HG03565 (cell line): ENCODE results near the gene ZFAND2A.
"Not testable (repeated sequence)": the region's sequence is repeated elsewhere in the genome, so short reads cannot be mapped to it uniquely, and the experiment has no call there.

Source experiments
- ATAC-seq: cut with Tn5 transposase; IDR thresholded peaks from one replicate; pipeline ENCODE4 v1.9.1; 2021; ENCODE audit warnings: mild to moderate bottlenecking, moderate library complexity; ENCODE audit not compliant: unreplicated experiment

Gene ZFAND2A

DNA sequence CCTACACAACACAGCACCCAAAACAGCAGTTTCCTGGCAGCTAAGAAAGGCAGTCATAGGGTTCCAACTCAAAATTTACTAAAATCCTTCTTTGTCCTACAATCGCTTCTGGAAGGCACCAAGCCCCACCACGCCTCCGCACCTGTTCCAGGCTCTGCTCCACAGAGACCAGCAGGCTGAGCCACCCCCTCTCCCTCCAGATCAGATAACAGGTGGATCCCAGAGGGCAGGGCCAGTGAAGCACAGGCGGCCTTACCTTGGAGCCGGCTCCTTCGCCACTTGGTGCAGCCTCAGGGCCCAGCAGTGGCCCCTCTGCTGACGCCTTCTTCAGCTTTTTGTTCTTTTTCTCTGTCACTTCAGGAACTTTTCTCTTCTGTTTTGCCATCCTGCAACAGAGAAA, 33.0 kb downstream of the ZFAND2A start:
- ATAC-seq = no peak

DNA sequence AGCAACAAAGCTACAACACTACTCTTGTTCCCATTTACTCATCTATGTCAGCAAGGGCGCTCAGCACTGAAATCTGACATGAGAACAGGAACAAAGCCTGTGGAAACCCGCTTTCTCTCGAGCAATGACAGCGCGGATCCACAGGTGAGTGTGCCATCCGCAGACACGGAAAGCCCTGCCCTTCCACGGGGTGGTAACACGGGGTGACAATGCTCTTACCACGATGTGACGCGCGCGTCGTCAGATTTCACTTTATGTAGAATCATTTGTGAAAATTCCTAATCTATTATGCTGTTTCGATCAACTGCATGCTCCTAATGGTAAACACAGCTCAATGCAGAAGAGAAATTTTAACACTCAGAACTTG, 34.4 kb downstream of the ZFAND2A start:
- ATAC-seq = no peak

DNA sequence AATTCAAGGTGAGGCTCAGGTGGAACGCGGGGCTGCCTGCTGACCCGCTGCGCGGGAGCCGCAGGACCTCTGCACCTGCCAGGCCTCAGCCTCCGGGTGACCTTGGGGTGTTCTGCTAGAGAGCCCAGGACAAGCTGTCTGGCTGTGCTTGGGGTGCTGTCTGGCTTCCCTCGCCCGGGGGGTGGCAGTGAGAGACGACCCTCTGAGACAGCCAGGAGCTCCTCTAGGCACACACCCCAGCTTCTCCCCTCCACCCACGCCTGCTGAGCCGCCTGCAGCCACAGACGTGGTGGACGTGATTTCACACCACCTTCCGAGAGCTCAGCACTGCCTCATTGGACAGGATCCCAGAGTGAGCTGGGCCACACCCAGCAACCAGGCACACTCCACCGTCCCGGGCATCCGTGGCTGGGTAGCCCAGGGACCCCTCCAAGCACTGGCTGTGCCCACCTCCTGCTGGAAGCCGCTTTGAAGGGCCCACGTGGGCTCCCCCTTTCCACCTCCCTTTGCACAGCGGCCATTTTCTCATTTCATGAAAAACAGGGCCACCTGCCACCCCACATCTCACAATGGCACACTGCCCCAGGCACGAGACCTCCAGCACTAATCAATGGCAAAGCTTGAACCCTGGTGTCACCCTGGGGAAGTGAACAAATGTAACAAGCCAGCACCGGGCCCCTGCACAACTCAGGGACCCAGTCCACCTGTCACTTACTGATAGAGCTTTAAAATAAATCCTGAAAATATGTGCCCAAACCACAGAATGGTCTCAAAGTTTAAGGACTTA, 35.0 kb downstream of the ZFAND2A start:
- no peak for ATAC-seq

DNA sequence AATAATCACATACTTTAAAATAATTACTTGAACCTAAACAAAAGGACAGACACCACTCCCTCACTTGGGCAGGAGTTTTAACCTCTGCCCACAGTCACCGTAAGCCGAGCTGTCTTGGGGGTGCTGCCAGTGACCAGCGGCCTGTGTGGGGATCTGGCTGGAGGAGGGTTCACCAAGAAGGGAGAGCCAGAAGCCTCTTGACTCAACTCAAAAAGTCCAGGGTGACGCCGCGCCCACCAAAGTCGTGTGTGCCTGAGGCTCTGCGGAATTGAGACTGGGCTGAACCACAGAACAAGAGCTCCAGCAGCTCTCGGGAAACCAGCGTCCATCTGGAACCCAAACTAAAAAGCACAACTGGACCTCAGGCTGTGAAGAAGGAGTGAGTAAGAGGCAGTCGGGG, 35.8 kb downstream of the ZFAND2A start:
- no peak for ATAC-seq

DNA sequence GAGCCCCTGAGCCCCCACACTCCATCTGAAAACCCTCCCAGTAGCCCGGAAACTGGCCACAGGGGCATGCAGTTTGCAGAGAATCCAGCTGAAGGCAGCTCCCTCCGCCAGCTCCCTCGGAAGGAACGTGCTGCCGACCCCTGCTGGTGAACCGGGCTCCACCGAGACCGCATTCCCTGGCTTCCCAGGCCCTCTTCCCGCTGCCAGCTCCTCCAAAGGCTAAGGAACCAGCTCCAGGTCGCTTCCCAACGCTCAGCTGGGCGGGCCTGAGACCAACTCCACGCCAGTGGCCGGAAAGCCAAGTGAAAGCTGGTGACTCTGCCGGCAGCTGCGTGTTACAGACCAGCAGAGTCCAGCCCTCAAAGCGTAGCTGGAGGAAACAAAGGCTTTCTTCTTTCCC, 36.3 kb downstream of the ZFAND2A start:
- ATAC-seq = no peak

DNA sequence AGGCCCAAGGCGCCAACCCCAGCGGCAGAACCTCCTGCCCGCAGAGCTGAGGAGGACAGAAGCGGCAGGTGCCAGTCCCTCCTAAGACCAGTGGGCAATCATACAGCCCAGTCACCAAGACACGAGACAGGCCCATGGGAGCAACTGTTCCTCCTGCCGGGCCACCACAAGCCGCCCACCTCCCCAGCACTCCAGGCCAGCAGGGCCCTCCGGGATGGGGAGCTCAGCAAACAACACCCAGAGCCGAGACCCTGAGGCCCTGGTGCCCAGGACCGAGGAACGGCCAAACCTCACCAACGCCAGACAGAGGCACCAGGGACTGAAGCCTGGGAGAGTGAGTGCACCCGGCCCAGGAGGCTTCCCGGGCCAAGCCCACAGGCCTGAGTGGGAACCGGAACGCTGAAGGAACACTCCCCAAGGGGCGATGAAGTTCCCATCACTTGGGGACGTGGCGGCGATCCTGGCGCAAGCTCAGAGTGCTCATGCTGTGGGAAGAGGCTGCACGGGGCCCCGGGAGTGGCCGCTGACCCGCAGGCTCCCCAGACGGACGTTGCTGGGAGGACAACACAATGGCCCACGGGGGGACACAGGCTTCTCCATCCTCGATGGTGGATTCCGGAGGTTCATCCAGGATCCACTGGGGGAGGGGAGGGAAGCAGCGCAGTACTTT, 37.0 kb downstream of the ZFAND2A start:
- ATAC-seq = no peak

DNA sequence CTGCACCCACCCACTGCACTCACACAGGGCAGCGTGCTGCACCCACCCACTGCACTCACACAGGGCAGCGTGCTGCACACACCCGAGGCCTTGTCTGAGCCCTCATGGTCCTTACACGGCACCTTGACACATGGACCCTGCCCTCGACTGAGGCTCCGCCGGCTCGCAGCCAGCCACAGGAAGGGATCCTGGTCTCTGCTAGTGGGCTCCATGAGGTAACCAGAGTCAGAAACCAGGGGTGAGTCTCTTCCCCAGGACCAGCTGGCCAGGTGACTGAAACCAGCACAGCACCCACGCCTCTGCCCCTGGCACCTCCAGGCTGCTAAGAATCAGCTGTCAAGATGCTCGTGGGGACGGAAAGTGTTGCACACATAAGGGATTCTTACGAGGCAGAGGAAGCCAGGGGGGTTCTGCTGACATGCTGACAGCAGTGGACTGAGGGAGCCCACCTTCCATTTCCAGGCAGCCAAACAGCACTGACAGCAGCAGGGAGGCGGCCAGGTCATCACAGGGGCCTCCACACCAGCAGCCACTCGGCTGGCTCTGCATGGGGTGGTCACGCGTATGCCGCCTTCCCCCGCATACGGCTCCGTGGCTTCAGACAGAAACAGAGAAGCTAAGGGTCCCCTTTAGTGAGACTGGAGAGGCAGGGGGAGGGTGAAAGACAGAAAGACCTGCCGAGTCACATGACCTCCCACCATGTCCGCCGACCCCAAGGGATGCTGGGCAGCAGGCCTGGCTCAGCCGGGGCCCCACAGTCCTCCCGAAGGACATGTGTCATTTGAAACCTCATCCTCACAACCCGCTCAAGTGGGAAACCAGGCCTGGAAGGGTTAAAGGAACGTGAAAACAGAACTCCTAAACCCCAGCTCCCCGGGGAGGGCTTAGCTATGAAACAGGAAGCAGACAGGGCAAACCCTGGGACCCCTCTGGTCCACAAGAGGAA, 37.8 kb downstream of the ZFAND2A start:
- ATAC-seq = no peak

DNA sequence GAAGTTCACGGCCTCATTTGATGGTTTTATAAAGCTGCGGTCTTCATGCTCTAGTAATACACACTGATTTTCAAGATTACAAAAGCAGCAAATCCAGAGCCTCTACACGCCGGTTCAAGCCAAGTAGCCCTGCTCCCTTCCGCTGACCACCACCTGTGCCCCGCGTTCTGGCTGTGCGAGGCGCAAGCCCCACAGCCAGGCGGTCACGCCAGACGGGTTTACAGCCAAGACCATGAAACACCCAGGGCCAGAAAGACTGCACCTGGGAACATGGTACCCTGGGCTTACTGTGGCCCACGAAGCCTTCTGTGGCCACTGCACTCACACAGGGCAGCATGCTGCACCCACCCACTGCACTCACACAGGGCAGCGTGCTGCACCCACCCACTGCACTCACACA, 38.5 kb downstream of the ZFAND2A start:
- ATAC-seq = no peak

DNA sequence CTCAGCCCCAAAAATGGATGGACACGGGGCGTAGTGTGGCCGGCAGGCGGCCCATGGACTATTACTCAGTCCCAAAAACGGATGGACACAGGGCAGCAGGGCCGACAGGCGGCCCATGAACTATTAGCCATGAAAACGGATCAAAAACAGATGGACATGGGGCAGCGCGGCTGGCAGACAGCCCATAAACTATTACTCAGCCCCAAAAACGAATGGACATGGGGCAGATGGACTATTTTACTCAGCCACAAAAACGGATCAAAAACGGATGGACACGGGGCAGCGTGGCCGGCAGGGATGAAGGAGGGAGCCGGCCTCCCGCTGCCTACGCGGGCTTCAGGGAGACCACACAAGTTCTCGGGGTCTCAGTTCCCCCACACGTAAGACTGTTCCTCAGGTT, 39.2 kb downstream of the ZFAND2A start:
- ATAC-seq = no peak

DNA sequence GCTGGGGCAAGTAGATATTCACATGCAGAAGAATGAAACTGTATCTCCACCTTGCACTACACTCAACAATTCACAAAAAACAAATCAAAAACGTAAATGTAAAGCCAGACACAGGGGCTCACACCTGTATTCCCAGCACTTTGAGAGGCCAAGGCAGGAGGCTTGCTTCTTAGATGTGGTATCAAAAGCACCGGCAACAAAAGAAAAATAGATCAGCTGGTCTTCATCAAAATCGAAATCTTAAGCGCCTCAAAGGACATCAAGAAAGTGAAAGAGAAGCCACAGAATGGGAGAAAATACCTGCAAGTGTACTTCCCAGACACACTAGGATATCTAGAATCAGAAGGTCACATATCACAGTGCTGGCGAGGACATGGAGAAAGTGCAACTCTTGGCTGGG, 40.8 kb downstream of the ZFAND2A start:
- no peak for ATAC-seq

DNA sequence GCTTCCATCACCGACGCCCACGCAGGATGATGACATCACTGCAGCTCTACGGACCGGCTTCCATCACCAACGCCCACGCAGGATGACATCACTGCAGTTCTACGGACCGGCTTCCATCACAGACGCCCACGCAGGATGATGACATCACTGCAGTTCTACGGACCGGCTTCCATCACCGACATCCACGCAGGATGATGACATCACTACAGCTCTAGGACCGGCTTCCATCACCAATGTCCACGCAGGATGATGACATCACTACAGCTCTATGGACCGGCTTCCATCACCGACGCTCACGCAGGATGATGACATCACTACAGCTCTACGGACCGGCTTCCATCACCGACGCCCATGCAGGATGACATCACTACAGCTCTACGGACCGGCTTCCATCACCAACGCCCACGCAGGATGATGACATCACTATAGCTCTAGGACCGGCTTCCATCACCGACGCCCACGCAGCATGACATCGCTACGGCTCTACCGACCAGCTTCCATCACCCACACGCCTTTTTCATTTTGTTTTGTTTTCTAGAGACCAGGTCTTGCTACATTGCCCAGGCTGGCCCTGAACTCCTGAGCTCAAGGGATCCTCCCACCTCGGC, 42.6 kb downstream of the ZFAND2A start:
- ATAC-seq = no peak

DNA sequence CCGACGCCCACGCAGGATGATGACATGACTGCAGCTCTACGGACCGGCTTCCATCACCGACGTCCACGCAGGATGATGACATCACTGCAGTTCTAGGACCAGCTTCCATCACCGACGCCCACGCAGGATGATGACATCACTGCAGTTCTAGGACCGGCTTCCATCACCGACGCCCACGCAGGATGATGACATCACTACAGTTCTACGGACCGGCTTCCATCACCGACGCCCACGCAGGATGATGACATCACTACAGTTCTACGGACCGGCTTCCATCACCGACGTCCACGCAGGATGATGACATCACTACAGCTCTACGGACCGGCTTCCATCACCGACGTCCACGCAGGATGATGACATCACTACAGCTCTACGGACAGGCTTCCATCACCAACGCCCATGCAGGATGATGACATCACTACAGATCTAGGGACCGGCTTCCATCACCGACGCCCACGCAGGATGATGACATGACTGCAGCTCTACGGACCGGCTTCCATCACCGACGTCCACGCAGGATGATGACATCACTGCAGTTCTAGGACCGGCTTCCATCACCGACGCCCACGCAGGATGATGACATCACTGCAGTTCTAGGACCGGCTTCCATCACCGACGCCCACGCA, 43.5 kb downstream of the ZFAND2A start:
- not testable (repeated sequence) for ATAC-seq

DNA sequence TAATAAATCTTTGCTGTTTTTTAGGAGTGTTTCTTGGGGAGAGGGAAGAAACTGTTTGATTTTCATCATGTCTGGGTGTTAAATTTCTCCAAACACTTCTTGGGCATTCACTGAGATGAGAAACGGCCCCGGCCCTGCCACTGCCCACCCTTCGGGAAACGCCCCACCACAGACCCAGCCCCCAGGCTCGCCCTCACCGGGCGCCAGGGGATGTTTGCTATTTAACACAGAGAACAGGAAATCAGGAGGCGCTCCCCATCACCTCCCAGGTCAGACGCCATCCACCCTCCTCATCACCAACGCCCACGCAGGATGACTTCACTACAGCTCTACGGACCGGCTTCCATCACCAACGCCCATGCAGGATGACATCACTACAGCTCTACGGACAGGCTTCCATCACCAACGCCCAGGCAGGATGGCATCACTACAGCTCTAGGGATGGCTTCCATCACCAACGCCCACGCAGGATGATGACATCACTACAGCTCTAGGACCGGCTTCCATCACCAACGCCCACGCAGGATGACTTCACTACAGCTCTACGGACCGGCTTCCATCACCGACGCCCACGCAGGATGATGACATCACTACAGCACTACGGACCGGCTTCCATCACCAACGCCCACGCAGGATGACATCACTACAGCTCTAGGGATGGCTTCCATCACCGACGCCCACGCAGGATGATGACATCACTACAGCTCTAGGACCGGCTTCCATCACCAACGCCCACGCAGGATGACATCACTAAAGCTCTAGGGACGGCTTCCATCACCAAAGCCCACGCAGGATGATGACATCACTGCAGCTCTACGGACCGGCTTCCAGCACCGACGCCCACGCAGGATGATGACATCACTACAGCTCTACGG, 44.6 kb downstream of the ZFAND2A start:
- ATAC-seq = not testable (repeated sequence)

DNA sequence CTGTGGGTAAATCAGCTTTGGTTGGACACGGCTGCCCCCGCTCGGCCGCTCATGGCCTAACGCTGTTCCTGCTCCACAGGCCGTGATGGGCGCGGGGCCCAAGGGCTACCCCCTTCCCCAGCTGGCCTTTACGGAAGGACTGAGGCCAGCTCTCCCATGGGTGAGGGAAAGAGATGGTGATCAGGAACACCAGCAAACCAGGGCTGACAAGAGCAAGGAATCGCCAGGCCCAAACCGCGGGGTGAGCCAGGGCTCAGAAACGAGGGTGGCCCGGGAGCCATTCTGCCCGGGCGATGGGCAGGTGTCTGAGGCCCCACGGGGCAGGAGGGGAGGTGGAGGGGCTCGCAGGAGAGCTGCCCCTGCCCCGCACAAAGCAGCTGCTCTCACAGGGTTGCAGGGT, 45.5 kb downstream of the ZFAND2A start:
- no peak for ATAC-seq

DNA sequence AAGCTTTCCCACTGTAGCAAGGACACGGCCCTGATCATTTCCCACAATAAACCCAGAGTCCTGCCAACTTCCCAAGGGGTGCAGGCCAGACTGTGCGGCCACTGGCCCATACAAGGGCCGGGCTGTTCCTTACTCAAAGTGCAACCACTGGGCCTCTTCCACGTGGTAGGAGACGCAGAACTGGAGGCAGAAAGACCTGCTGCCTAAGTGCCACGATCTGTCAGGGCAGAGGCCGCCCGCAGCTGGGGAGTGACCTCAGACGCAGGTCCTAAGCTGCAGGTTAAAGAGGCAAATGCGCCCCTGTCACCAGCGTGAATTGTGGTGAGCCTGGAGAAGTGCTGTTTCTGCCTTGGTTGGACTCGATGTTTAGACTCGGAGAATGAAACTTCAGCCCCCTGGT, 45.9 kb downstream of the ZFAND2A start:
- ATAC-seq = no peak

DNA sequence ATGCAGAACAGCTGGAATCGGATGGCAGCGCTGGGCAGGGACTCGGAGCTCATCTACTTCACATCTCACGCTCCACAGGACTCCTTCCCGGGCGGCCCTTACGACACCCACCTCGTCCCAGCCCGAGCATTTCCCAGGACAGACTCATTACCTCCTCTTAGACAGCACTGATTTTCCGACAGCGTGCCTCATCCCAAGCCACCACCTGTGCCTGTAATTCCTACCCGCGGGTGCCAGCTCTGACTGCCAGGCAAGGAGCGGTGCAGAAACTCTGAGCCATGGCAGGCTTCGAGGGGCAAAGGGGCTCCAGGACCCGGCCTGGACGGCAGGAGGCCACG, 46.5 kb downstream of the ZFAND2A start:
- no peak for ATAC-seq

DNA sequence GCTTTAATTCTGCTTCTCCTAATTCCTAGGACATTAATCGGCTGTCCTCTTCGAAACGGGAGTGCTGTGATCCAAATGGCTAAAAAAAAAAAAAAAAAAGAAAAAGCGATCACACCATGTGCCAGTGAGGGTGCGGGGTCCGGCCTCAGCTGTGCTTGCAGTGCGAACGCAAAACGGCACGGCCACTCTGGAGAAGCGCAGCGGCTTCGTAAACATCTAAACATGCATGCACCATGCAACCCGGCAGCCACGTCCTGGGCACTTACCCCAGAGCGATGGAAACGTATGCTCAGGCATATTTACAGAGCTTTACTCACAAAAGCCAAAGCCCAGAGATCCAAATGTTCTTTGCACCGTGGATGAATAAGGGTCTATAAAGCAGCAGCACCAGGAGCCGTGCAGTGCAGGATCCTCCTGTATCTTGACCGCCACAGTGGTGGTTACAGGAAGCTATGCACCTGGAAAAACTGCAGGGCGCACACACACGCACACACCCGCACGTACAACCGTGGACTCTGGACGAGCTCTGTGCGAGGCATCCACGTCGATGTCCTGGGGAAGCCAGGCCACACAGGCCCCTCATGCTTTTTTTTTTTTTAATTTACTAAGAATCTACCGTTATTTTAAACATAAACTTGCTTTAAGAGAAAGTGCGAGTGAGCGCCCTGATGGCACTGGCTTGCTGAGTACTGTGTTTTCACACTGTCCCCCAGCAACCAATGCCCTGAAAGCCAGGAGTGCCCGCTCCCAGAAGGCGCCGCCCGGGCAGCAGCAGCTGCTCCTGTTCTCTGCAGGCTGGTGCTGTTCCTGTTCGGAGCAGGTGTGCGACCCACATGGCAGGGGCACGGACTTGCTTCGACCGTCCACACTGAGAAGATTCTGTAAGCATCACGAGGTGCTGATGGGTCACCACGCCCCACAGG, 47.1 kb downstream of the ZFAND2A start:
- ATAC-seq = no peak

DNA sequence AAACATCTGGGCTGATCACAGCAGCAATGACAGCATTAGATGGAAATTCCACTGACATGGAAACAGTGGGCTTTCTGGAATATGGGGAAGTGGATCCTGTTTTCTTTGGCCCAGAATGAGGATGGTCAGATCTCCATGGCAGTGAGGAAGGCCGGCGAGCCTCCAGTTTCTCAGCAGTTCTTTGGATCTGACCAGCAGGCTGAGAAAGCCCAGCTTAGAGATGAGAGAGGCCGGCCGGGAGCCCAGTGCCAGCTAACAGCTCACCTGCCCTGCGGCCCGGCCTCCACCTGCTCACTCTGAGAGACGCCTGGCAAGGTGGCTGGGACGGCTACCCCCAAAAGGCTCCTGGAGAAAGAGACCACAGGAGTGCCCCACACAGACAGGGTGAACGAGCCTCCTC, 47.9 kb downstream of the ZFAND2A start:
- ATAC-seq = no peak

DNA sequence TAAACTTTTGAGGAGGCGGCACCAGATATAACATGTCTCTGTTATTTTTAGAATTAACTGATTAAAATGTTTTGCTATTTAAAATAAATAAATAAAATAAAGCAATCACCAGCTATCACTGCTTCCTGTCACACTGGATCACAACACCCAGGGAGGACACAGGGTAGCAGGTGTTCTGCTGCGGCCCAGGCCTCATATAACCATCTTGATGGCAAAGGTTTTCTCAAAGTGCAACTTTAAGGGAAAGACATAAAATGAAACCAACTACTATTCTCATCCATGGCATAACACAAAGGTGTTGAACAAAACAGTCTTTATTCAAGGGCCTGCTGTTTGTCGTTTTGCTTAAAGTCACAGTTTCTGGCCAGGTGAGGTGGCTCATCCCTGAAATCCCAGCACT, 48.8 kb downstream of the ZFAND2A start:
- ATAC-seq = no peak
